Measurements from ENCODE around the gene ZNF608.

ZNF608 gene

DNA sequence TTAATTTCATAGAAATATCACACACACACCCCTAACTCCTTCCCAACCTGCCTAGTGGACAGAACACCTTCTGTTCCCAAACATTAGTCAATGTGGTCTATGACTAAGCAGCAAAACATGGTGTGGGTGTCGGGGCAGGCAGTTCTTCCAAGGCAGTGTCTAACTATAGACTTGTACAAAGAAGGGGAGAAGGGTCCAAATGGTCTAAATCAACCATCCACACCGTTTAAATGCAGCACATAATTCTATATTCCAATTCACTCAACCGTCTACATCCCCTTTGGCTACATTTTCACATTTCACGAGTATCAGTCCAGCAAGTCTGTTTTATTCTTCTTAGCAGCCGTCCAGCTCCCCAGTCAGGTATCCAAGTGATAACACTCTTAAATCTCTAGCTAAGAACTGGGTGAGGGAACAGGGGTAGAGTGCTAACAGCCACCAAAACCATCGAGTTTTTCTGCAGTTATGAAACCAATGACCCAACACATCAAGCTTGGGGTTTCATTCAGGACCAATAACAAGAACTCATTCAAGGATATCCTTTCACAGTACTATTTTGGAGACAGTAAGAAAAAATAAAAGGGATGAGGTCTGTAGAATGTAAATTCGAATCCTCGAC lies 3.3 kb downstream of the ZNF608 start:
- ChIA-PET POLR2A (ENCODE audit: low non-redundant PET) (no interaction called here), CTCF (no interaction called here)
- peak; percentile 94 for DNase-seq (ENCODE audit: low spot score)
- TF ChIP-seq, protein P1, sequence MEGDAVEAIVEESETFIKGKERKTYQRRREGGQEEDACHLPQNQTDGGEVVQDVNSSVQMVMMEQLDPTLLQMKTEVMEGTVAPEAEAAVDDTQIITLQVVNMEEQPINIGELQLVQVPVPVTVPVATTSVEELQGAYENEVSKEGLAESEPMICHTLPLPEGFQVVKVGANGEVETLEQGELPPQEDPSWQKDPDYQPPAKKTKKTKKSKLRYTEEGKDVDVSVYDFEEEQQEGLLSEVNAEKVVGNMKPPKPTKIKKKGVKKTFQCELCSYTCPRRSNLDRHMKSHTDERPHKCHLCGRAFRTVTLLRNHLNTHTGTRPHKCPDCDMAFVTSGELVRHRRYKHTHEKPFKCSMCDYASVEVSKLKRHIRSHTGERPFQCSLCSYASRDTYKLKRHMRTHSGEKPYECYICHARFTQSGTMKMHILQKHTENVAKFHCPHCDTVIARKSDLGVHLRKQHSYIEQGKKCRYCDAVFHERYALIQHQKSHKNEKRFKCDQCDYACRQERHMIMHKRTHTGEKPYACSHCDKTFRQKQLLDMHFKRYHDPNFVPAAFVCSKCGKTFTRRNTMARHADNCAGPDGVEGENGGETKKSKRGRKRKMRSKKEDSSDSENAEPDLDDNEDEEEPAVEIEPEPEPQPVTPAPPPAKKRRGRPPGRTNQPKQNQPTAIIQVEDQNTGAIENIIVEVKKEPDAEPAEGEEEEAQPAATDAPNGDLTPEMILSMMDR (conservative IDR thresholded peaks at IDR 0.05; ENCODE audit: low read depth), result no peak
- peak overlapping the region; percentile 91 for H3K27ac ChIP-seq

DNA sequence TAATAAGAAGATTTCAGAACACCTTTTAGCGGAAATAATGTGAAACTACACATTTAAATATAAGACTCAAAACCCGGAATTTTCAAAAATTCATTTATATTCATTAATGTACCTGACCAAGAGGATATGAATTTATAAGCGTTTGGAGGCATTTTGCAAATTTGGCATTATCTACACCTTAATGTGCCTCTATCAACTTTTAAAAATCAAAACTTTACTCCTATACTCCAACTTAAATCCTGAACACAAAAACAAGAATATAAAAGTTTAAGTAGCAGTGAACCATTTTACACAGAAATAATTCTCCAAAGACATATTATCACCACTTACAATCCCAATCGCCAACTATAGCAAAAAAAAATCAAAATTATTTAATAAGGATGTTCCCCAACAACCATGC lies 3.9 kb downstream of the ZNF608 start:
- TF ChIP-seq, protein P1 (conservative IDR thresholded peaks at IDR 0.05; ENCODE audit: low read depth), result no peak
- CTCF ChIA-PET, result interaction anchor here (0.7 to 0.8 kb wide), 2 partner anchors 512 to 1388 kb away, joined by 3 read pairs; no protein-coding TSS in a partner anchor
- POLR2A ChIA-PET (ENCODE audit: low non-redundant PET), result no interaction called here
- DNase-seq (ENCODE audit: low spot score), result no peak
- no peak overlapping the region for H3K27ac ChIP-seq

DNA sequence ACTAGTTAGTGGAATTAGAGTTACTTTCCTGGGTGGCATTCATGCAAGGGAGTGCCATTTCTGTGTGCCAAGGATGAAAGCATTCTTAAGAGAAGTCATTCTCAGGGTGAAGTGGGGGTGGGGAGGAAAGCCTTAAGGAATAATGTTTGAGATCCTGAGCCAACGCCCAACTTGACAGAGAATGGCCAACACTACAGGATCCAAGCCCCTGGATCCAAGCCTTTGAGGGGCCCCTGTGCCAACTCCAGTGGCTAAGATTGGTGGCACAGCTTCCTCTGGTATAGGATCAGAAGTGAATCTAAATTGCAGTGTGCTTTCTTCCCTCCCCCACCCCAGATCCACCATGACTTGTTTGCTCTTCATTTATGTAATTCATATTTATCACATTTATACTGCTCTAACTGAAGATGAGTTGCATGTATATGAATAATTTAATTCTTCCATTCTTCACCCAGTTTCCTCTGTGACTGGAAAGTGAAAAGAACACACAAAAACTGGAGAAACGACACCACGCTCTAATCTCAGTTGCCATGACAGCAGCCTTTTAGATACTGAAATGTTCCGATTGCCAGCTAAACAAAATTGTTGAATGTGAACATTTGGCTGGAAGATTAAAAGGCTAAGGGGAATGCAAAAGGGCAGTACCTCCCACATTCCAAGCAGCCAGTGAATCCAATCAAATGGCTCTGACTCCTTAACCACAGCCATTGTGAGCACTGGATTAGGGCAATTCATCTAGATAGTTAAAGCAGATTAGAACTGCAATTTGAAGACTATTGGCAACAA lies 4.5 kb downstream of the ZNF608 start:
- ChIA-PET POLR2A (ENCODE audit: low non-redundant PET) (no interaction called here), CTCF (interaction anchor here (0.7 to 0.8 kb wide), 3 partner anchors 36 to 1388 kb away, joined by 3 to 7 read pairs (median 3); no protein-coding TSS in a partner anchor)
- DNase-seq (ENCODE audit: low spot score), result peak; percentile 89
- TF ChIP-seq, protein P1 (conservative IDR thresholded peaks at IDR 0.05; ENCODE audit: low read depth), result no peak
- H3K27ac ChIP-seq, result peak overlapping the region; percentile 88

DNA sequence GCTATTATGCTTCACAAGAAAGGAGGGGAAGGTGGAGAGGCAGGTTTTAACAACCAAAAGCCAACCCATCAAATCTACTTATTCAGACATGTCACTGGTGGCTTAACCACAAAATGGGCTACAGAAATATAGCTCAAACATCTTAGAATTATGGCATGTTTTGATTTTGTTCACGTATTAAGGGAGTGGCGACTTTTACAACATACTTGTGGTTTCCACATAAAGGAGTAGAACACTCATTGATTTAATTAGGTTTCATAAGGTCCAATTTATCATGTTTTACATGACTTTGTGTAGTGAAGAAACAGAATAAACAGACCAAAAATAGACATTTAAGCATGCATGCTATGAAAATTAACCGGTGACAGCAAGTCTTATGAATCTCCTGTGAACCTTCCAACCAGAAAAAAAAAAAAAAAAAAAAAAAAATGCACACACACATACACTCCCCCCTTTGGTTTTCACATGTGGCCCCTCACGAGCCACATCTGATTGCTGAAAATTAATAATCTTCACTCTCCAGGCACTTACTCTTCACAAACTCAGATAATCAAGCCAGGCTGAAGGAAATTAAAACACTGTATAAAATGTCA lies 5.4 kb downstream of the ZNF608 start:
- CTCF ChIA-PET, result interaction anchor here (0.6 to 0.8 kb wide), 2 partner anchors 22 to 35 kb away, joined by 3 to 7 read pairs; no protein-coding TSS in a partner anchor
- TF ChIP-seq, protein P1 (conservative IDR thresholded peaks at IDR 0.05; ENCODE audit: low read depth), result no peak
- peak overlapping the region; percentile 88 for H3K27ac ChIP-seq

DNA sequence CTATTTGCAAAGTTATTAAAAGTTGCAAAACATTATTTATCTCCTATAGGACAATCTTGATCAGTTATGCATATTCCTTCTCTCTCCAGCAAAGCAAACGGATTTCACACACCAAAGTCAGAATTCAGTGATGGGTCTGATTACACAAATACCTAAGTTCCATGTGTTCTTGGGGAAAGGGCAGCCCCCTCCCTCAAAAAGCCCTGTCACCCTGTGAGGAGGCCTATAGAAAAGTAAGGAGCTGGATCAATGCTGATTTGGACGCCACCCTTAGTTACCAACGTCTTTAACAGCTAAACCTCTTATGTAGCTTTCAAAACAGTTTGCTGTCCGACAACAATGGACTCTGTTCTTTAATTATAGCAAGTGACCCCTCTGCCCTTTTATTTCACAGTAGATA lies 6.4 kb downstream of the ZNF608 start:
- no peak overlapping the region for H3K27ac ChIP-seq
- CTCF ChIA-PET, result interaction anchor here (0.6 kb wide), 1 partner anchor 1070 kb away, joined by 3 read pairs; no protein-coding TSS in a partner anchor
- POLR2A ChIA-PET (ENCODE audit: low non-redundant PET), result no interaction called here
- TF ChIP-seq, protein P1 (conservative IDR thresholded peaks at IDR 0.05; ENCODE audit: low read depth), result no peak
- no peak for DNase-seq (ENCODE audit: low spot score)

More for the DNA sequence above, 5.4 kb downstream of the ZNF608 start:
- POLR2A ChIA-PET (ENCODE audit: low non-redundant PET), result interaction anchor here (0.7 kb wide), 1 partner anchor 70 kb away, joined by 8 read pairs; no protein-coding TSS in a partner anchor
- peak; percentile 76 for DNase-seq (ENCODE audit: low spot score)

DNA sequence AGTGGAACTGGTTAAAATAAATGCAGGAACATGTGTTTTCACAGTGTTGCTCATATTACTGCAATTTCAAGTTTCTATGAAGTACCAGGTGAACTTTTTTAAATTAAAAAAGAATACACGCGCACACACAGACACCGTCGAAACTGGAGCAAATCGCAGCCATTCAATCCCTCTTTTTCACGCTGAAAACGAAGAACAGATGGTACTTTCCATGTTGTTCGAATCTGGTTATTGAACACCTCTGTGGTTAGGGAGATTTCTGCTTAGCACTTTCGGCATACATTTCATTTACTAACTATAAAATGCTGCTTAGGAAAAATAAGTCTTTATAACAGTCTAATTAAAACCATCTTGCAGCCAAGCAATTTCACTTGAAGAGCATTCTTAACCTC lies 6.8 kb downstream of the ZNF608 start:
- CTCF ChIA-PET, result interaction anchor here (0.6 kb wide), 1 partner anchor 1069 kb away, joined by 3 read pairs; no protein-coding TSS in a partner anchor
- POLR2A ChIA-PET (ENCODE audit: low non-redundant PET), result no interaction called here
- TF ChIP-seq, protein P1 (conservative IDR thresholded peaks at IDR 0.05; ENCODE audit: low read depth), result no peak
- DNase-seq (ENCODE audit: low spot score), result no peak
- no peak overlapping the region for H3K27ac ChIP-seq

Data from RWPE1 (cell line).